HFF-Myc (cell line): ENCODE data around the gene PCDHGA12.
"Not testable (repeated sequence)": the region's sequence is repeated elsewhere in the genome, so short reads cannot be mapped to it uniquely, and the experiment has no call there.

Experiments
- DNase-seq: peaks from one replicate; pipeline ENCODE4 v3.0.0-alpha.2; 2011; ENCODE audit warnings: low read depth; ENCODE audit errors: extremely low read depth
- H3K4me3 ChIP-seq: replicated peaks from 2 replicates; pipeline ENCODE4 v1.5.1; 2011; ENCODE audit warnings: low read depth, mild to moderate bottlenecking, control low read depth, low read length
- CTCF ChIP-seq: IDR thresholded peaks from 2 replicates; pipeline ENCODE4 v1.5.1; 2012; ENCODE audit warnings: mild to moderate bottlenecking, low read depth, low read length, control low read depth; ENCODE audit errors: missing control alignments

PCDHGA12 gene

GRCh38 chr5:141398608-141399007, 31.7 kb upstream of the PCDHGA12 start:
- no peak for DNase-seq
- no peak for TF ChIP-seq CTCF
- H3K4me3 ChIP-seq, result no peak overlapping the region

DNA sequence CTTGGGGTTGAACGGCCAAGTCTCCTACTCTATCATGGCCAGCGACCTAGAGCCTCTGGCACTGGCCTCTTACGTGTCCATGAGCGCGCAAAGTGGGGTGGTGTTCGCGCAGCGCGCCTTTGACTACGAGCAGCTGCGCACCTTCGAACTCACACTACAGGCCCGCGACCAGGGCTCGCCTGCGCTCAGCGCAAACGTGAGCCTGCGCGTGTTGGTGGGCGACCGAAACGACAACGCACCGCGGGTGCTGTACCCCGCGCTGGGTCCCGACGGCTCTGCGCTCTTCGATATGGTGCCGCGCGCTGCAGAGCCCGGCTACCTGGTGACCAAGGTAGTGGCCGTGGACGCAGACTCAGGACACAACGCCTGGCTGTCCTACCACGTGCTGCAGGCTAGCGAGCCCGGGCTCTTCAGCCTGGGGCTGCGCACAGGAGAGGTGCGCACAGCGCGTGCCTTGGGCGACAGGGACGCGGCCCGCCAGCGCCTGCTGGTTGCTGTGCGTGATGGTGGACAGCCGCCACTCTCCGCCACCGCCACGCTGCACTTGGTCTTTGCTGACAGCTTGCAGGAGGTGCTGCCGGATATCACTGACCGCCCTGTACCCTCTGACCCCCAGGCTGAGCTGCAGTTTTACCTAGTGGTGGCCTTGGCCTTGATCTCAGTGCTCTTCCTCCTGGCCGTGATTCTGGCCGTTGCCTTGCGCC, 30.6 kb upstream of the PCDHGA12 start:
- no peak for DNase-seq
- H3K4me3 ChIP-seq, result no peak overlapping the region
- TF ChIP-seq CTCF, result no peak

DNA sequence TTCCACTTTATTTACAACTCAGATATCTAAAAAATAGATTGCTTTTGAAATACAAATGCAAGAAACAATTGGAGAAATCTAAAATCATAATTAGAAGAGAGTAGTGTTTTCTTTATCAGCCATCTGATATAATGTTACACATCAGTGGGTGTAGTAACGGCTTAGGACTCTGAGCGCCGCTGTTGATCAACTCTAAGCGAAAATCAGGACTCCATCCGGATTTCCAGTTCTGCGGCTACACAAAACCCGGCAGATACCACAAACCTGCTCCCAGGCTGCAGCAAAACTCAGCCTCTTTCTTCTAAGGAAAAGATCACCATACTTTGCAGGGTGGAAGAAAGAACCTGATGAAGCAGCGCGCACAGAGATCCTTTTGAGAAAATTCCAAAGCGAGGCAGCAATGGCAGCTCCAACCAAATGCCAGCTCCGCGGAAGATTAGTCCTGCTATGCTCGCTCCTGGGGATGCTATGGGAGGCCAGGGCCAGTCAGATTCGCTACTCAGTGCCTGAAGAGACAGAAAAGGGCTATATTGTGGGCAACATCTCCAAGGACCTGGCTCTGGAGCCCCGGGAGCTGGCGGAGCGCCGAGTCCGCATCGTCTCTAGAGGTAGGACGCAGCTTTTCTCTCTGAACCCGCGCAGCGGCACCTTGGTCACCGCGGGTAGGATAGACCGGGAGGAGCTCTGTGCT, 27.6 kb upstream of the PCDHGA12 start, which contains the start of gene PCDHGA9:
TSS of gene PCDHGA9 (plus strand) at position 226 of the 691 bp plus-strand sequence. CDS start at position 401, 175 bp downstream.
- H3K4me3 ChIP-seq, result peak within 1 kb of the TSS; percentile 31
- peak; percentile 41 for TF ChIP-seq CTCF
- no peak for DNase-seq

DNA sequence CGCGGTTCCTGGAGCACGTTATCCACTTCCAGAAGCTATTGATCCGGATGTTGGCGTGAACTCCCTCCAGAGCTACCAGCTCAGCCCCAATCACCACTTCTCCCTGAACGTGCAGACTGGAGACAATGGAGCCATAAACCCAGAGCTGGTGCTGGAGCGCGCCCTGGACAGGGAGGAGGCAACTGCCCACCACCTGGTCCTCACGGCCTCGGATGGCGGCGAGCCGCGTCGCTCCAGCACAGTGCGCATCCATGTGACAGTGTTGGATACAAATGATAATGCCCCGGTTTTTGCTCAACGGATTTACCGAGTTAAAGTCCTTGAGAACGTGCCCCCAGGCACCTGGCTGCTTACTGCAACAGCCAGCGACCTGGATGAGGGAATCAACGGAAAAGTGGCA, 26.9 kb upstream of the PCDHGA12 start:
- no peak for TF ChIP-seq CTCF
- H3K4me3 ChIP-seq, result no peak overlapping the region; the same call in 1 of the 2 replicates
- no peak for DNase-seq

GRCh38 chr5:141407790-141408505, 22.4 kb upstream of the PCDHGA12 start, which contains the start of gene PCDHGB6:
Gene PCDHGB6, plus strand, starts transcription at chr5:141408021. Its CDS starts 182 bp downstream, at chr5:141408203.
- TF ChIP-seq CTCF, result peak; percentile 56
- peak within 1 kb of the TSS; percentile 20; the same call in 1 of the 2 replicates for H3K4me3 ChIP-seq
- DNase-seq, result not testable (repeated sequence)

DNA sequence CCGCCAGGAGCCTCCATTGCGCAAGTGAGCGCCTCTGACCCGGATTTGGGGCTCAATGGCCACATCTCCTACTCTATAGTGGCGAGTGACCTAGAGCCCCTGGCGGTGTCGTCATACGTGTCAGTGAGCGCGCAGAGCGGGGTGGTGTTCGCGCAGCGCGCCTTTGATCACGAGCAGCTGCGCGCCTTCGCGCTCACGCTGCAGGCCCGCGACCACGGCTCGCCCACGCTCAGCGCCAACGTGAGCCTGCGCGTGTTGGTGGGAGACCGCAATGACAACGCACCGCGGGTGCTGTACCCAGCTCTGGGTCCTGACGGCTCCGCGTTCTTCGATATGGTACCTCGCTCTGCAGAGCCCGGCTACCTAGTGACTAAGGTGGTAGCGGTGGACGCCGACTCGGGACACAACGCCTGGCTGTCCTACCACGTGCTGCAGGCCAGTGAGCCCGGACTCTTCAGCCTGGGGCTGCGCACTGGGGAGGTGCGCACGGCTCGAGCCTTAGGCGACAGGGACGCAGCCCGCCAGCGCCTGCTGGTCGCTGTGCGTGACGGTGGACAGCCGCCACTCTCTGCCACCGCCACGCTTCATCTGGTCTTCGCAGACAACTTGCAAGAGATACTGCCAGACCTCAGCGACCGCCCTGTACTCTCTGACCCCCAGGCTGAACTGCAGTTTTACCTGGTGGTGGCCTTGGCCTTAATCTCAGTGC, 20.6 kb upstream of the PCDHGA12 start:
- H3K4me3 ChIP-seq, result no peak overlapping the region
- no peak for TF ChIP-seq CTCF
- DNase-seq, result no peak
